MM.1S (cell line): Measurements from ENCODE around the gene FSTL1.
"Not testable (repeated sequence)": the region's sequence is repeated elsewhere in the genome, so short reads cannot be mapped to it uniquely, and the experiment has no call there.

Experiments
- DNase-seq: peaks from one replicate; pipeline ENCODE4 v3.0.0-alpha.2; 2015
- H2AFZ ChIP-seq: fragments of 300-600 bp; sonication (generic); 2 replicates; pipeline ENCODE4 v1.6.0; 2016; ENCODE audit warnings: antibody characterized with exemption, low read length
- H3F3A ChIP-seq: fragments of 300-600 bp; sonication (generic); 2 replicates; pipeline ENCODE4 v1.6.1; 2016; ENCODE audit warnings: mild to moderate bottlenecking, antibody characterized with exemption, low read length, moderate library complexity, mixed read lengths; ENCODE audit not compliant: insufficient read depth
- H3K27ac ChIP-seq: fragments of 300-600 bp; sonication (generic); 2 replicates; pipeline ENCODE4 v1.5.1; 2016; ENCODE audit warnings: mild to moderate bottlenecking, low read length
- H3K27me3 ChIP-seq: fragments of 300-600 bp; sonication (generic); replicated peaks from 2 replicates; pipeline ENCODE4 v1.6.0; 2016; ENCODE audit warnings: low read length; ENCODE audit not compliant: insufficient read depth
- H3K36me3 ChIP-seq: fragments of 300-600 bp; sonication (generic); replicated peaks from 2 replicates; pipeline ENCODE4 v1.6.1; 2016; ENCODE audit warnings: mild to moderate bottlenecking, low read length, mixed read lengths; ENCODE audit not compliant: insufficient read depth
- H3K4me1 ChIP-seq: fragments of 300-600 bp; sonication (generic); 2 replicates; pipeline ENCODE4 v1.6.1; 2016; ENCODE audit warnings: low read length, mixed read lengths
- H3K4me2 ChIP-seq: fragments of 300-600 bp; sonication (generic); 2 replicates; pipeline ENCODE4 v1.6.0; 2016; ENCODE audit warnings: low read depth, low read length
- H3K4me3 ChIP-seq: fragments of 300-600 bp; sonication (generic); 2 replicates; pipeline ENCODE4 v1.5.1; 2016; ENCODE audit warnings: low read length, mixed read lengths
- H3K79me2 ChIP-seq: fragments of 300-600 bp; sonication (generic); 2 replicates; pipeline ENCODE4 v1.6.1; 2016; ENCODE audit warnings: mixed run types, low read length, mixed read lengths
- H3K9ac ChIP-seq: fragments of 300-600 bp; sonication (generic); 2 replicates; pipeline ENCODE4 v1.6.1; 2016; ENCODE audit warnings: low read length, mixed read lengths
- H3K9me2 ChIP-seq: fragments of 300-600 bp; sonication (generic); replicated peaks from 2 replicates; pipeline ENCODE4 v1.6.1; 2016; ENCODE audit warnings: mild to moderate bottlenecking, low read length, mixed read lengths; ENCODE audit not compliant: insufficient read depth
- H3K9me3 ChIP-seq: fragments of 300-600 bp; sonication (generic); replicated peaks from 2 replicates; pipeline ENCODE4 v1.6.1; 2016; ENCODE audit warnings: mild to moderate bottlenecking, low read length, mixed read lengths; ENCODE audit not compliant: insufficient read depth
- H4K20me1 ChIP-seq: fragments of 300-600 bp; sonication (generic); 2 replicates; pipeline ENCODE4 v1.6.1; 2016; ENCODE audit warnings: mild to moderate bottlenecking, low read length, moderate library complexity, mixed read lengths; ENCODE audit not compliant: insufficient read depth
- CTCF ChIP-seq: fragments of 300-600 bp; sonication (generic); IDR thresholded peaks from 2 replicates; pipeline ENCODE4 v1.5.1; 2016; ENCODE audit warnings: antibody characterized with exemption, low read length, mixed read lengths
- EZH2 ChIP-seq: fragments of 300-600 bp; sonication (generic); optimal IDR thresholded peaks from 2 replicates; pipeline ENCODE3; 2017; ENCODE audit warnings: low read depth, mild to moderate bottlenecking, antibody characterized with exemption, low read length, mixed read lengths
- EZH2phosphoT487 ChIP-seq: fragments of 300-600 bp; sonication (generic); IDR thresholded peaks from 2 replicates; pipeline ENCODE4 v1.6.1; 2018; ENCODE audit warnings: antibody characterized with exemption, low read length

The FSTL1 gene

DNA sequence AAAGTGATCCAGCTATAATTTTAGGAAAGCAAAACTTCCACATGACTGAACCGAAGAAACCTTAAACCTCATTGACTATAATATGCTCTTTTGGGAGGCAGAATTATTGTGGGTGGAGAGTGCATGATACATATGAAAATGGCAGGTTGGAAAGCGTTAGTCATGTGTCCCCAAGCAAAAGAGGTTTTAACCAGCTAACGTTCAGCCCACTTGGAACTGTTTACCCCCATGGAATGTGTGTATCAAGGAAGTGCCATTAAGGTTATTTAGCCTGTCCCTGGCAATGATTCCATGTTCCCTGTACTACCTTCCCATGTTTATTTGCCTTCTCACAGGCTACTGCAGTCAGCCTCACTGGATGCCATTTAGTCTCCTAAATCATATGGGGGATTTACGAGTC lies 57.5 kb downstream of the FSTL1 start:
- no peaks in the 10 kb centered on the region for H3K27me3 ChIP-seq

DNA sequence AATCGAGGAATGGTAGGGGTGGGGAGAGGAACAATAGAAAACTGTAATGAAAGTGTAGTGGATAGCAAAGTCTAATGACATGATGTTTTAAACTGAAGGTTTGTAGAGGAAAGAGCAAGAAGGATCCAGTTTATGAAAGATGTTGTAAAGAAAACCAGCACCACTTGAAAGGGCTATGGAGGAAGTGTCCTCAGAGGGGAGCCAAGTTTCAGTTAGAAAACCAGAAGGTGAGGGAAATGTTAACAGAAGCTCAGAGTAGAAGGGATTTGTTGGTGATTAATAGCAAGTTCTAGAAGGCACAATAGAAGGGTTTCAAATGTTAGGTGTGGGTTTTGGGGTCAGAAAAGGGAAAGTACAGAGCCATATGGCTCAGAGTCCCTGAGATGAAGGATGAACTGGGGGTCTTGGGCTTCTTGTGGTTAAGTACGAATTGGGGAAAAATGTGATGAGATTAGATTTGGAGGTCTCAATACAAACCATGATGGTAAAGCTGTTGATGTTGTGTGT lies 67.8 kb downstream of the FSTL1 start:
- Histone ChIP-seq H3K4me3 (no peak overlapping the region), H2AFZ (no peak overlapping the region)

More for the DNA sequence above, 57.5 kb downstream of the FSTL1 start:
- TF ChIP-seq CTCF (no peak), EZH2phosphoT487 (no peak), EZH2 (no peak)
- H3K4me3 ChIP-seq, result no peak overlapping the region
- no peak overlapping the region for H3K27ac ChIP-seq
- H3K9me2 ChIP-seq, result no peaks in the 10 kb centered on the region
- H3K4me1 ChIP-seq, result no peaks in the 10 kb centered on the region
- no peak overlapping the region for H3K4me2 ChIP-seq
- no peaks in the 10 kb centered on the region for H3K9me3 ChIP-seq
- no peaks in the 10 kb centered on the region for H3F3A ChIP-seq
- H3K79me2 ChIP-seq, result no peaks in the 10 kb centered on the region
- no peaks in the 10 kb centered on the region for H3K36me3 ChIP-seq
- H2AFZ ChIP-seq, result no peak overlapping the region
- no peaks in the 10 kb centered on the region for H4K20me1 ChIP-seq
- H3K9ac ChIP-seq, result no peak overlapping the region
- no peak for DNase-seq

DNA sequence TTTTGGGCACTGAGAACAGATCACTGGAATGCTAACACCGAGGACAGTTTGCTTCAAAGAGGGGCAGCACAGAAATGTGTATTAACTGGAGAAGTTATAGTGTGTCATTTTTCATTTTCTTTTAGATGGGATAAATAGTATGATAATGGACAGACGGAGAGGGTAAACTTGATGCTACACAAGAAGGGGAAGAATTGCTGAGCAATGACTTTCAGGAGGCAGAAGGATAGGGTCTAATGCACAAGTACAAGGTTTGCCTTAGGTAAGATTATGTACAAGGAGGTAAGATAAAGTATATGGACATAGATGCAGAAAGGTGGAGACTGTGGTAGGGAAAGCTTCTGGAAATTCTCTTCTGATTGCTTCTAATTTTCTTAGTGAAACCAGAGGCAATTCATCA lies 69.3 kb downstream of the FSTL1 start:
- Histone ChIP-seq H3K79me2 (no peaks in the 10 kb centered on the region), H3K4me1 (no peaks in the 10 kb centered on the region), H3K27me3 (no peaks in the 10 kb centered on the region), H3F3A (no peaks in the 10 kb centered on the region), H4K20me1 (no peaks in the 10 kb centered on the region), H3K27ac (no peak overlapping the region), H3K36me3 (no peaks in the 10 kb centered on the region), H3K4me3 (no peak overlapping the region), H3K9ac (no peak overlapping the region), H2AFZ (no peak overlapping the region), H3K9me2 (no peaks in the 10 kb centered on the region), H3K4me2 (no peak overlapping the region), H3K9me3 (no peaks in the 10 kb centered on the region)
- TF ChIP-seq EZH2phosphoT487, result no peak
- TF ChIP-seq CTCF, result no peak
- TF ChIP-seq EZH2, result no peak
- DNase-seq, result no peak

More for the DNA sequence above, 67.8 kb downstream of the FSTL1 start:
- Histone ChIP-seq H4K20me1 (no peaks in the 10 kb centered on the region), H3K4me2 (no peak overlapping the region), H3K9ac (no peak overlapping the region), H3K4me1 (no peaks in the 10 kb centered on the region), H3K36me3 (no peaks in the 10 kb centered on the region), H3K79me2 (no peaks in the 10 kb centered on the region), H3K27me3 (no peaks in the 10 kb centered on the region), H3F3A (no peaks in the 10 kb centered on the region), H3K9me2 (no peaks in the 10 kb centered on the region), H3K9me3 (no peaks in the 10 kb centered on the region), H3K27ac (no peak overlapping the region)
- TF ChIP-seq CTCF (no peak), EZH2 (no peak), EZH2phosphoT487 (no peak)
- no peak for DNase-seq

DNA sequence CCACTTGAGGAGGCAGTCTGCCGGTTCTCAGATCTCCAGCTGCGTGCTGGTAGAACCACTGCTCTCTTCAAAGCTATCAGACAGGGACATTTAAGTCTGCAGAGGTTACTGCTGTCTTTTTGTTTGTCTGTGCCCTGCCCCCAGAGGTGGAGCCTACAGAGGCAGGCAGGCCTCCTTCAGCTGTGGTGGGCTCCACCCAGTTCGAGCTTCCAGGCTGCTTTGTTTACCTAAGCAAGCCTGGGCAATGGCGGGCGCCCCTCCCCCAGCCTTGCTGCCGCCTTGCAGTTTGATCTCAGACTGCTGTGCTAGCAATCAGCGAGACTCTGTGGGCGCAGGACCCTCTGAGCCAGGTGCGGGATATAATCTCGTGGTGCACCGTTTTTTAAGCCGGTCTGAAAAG lies 72.8 kb downstream of the FSTL1 start:
- H3K4me3 ChIP-seq, DNase-seq, H2AFZ ChIP-seq, H3K27me3 ChIP-seq, H3K79me2 ChIP-seq, H4K20me1 ChIP-seq, H3K9me3 ChIP-seq, H3K4me1 ChIP-seq, H3K9me2 ChIP-seq, H3F3A ChIP-seq, H3K4me2 ChIP-seq, H3K27ac ChIP-seq, H3K9ac ChIP-seq, H3K36me3 ChIP-seq: not testable (repeated sequence)
